GM12801 (cell line): ENCODE results near the gene PUM1.

Experiments
- CTCF ChIP-seq: IDR thresholded peaks from one replicate; pipeline ENCODE4 v1.5.1; 2011; ENCODE audit warnings: control low read depth; ENCODE audit not compliant: insufficient read length; ENCODE audit errors: extremely low read depth

The PUM1 gene

GRCh38 chr1:30900931-30901560 lies 164.5 kb downstream of the PUM1 start:
- no peak for TF ChIP-seq CTCF

GRCh38 chr1:30900486-30900885 lies 165.0 kb downstream of the PUM1 start:
- no peak for TF ChIP-seq CTCF

- TF ChIP-seq CTCF: no peak
Measured at GRCh38 chr1:30899577-30900389, 165.7 kb downstream of the PUM1 start.

- no peak for TF ChIP-seq CTCF
Measured at GRCh38 chr1:30898031-30898815, 167.3 kb downstream of the PUM1 start.

GRCh38 chr1:30896905-30897304 lies 168.6 kb downstream of the PUM1 start:
- no peak for TF ChIP-seq CTCF

GRCh38 chr1:30895944-30896660 lies 169.4 kb downstream of the PUM1 start:
- no peak for TF ChIP-seq CTCF
